ENCODE measurements around the gene OSTM1. TPM values are rescaled to one million over a fixed set of nuclear protein-coding genes. Genes with fewer than 3 reads are reported as not detected.

Gene OSTM1
- total RNA-seq, 1 experiment from 2014 or later, result 20.9 TPM

- no peak overlapping the region for H3T11ph ChIP-seq (ENCODE audit: low read length)
- no peaks in the 10 kb centered on the region for H4K20me1 ChIP-seq (ENCODE audit: control insufficient read depth, insufficient read depth, insufficient read length)
- no peak overlapping the region for H4K8ac ChIP-seq (replicated peaks; ENCODE audit: insufficient read length, low read depth, low read length)
- Mint-ChIP-seq H3K36me3 (ENCODE audit: insufficient read depth in 1 of 3, low read depth in 3 of 3) (no peaks in the 10 kb centered on the region), H3K4me1 (peaks cover 17% of the 10 kb centered on the region in 2 experiments), H3K27ac (no peak overlapping the region), H3K4me3 (no peak overlapping the region), H3K9me3 (no peaks in the 10 kb centered on the region; a peak in 1 of 5 replicates), H3K27me3 (ENCODE audit: low read depth) (peaks cover 32% of the 10 kb centered on the region)
- no peak overlapping the region for H2BK20ac ChIP-seq (ENCODE audit: low read depth, low read length, poor library complexity, severe bottlenecking)
- H2BK5ac ChIP-seq (ENCODE audit: insufficient read length, low read length), result no peak overlapping the region
- no peak overlapping the region for H2BK15ac ChIP-seq (ENCODE audit: low read depth, low read length)
- no peaks in the 10 kb centered on the region for H3K79me2 ChIP-seq (ENCODE audit: insufficient read depth, low read length)
- no peak for DNase-seq
- no peak overlapping the region for H3K4ac ChIP-seq (ENCODE audit: low read depth, low read length)
- H2AFZ ChIP-seq (ENCODE audit: low read length), result no peak overlapping the region
- H3K9me3 ChIP-seq (ENCODE audit: control insufficient read depth, low read depth, low read length), result no peaks in the 10 kb centered on the region
- no peak overlapping the region for H3K27ac ChIP-seq (ENCODE audit: insufficient read length, low read depth, low read length)
- WGBS (ENCODE audit: extremely low coverage, insufficient read length, low lambda C conversion rate), result no CpG with 5 or more reads among the region's 1 CpG
- H3K9ac ChIP-seq (ENCODE audit: extremely low read depth, insufficient read length, low read length), result no peak overlapping the region
- no peak overlapping the region for H3K4me2 ChIP-seq (ENCODE audit: insufficient read depth, insufficient read length, low read length)
- H4K91ac ChIP-seq (ENCODE audit: insufficient read length, low read depth, low read length), result no peak overlapping the region
- H3K14ac ChIP-seq (ENCODE audit: insufficient read depth, low read length), result no peak overlapping the region
- no peaks in the 10 kb centered on the region for H3K79me1 ChIP-seq (ENCODE audit: insufficient read depth, low read depth, low read length, poor library complexity, severe bottlenecking)
- no peak overlapping the region for H3K56ac ChIP-seq (ENCODE audit: insufficient read length, low read depth, low read length)
- no peak overlapping the region for H4K5ac ChIP-seq (ENCODE audit: insufficient read length, low read depth, low read length)
- no peak overlapping the region for H2BK12ac ChIP-seq (ENCODE audit: insufficient read length, low read depth, low read length)
- H3K18ac ChIP-seq (ENCODE audit: insufficient read length, low read depth, low read length), result no peak overlapping the region
- no peak overlapping the region for H2BK120ac ChIP-seq (ENCODE audit: low read depth, low read length, poor library complexity, severe bottlenecking)
- peaks cover 6% of the 10 kb centered on the region for H3K4me1 ChIP-seq (ENCODE audit: insufficient read depth, low read length)
- no peaks in the 10 kb centered on the region for H3K23me2 ChIP-seq (ENCODE audit: insufficient read length, low read depth, low read length, poor library complexity, severe bottlenecking)
- no peak overlapping the region for H2AK5ac ChIP-seq (ENCODE audit: insufficient read length, low read length)
- H3K27me3 ChIP-seq (ENCODE audit: insufficient read depth, low read length), result peaks cover 4% of the 10 kb centered on the region; the same call in 1 of the 2 replicates
- TF ChIP-seq, protein P1, sequence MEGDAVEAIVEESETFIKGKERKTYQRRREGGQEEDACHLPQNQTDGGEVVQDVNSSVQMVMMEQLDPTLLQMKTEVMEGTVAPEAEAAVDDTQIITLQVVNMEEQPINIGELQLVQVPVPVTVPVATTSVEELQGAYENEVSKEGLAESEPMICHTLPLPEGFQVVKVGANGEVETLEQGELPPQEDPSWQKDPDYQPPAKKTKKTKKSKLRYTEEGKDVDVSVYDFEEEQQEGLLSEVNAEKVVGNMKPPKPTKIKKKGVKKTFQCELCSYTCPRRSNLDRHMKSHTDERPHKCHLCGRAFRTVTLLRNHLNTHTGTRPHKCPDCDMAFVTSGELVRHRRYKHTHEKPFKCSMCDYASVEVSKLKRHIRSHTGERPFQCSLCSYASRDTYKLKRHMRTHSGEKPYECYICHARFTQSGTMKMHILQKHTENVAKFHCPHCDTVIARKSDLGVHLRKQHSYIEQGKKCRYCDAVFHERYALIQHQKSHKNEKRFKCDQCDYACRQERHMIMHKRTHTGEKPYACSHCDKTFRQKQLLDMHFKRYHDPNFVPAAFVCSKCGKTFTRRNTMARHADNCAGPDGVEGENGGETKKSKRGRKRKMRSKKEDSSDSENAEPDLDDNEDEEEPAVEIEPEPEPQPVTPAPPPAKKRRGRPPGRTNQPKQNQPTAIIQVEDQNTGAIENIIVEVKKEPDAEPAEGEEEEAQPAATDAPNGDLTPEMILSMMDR (conservative IDR thresholded peaks at IDR 0.05), result no peak
- no peak overlapping the region for H3K23ac ChIP-seq (ENCODE audit: insufficient read length, low read depth, low read length)
Measured at GRCh38 chr6:108107102-108107501, 32.6 kb upstream of the OSTM1 start.

All from H9 (cell line).